Caki2 (cell line): ENCODE results near the gene KYAT1. TPM values are rescaled to one million over a fixed set of nuclear protein-coding genes. Genes with fewer than 3 reads are reported as not detected.

Experiments used
- DNase-seq: peaks from one replicate; pipeline ENCODE4 v3.0.0-alpha.2; 2015; ENCODE audit warnings: low read depth
- in situ Hi-C: cut with HindIII; loops from 2 replicates; pipeline ENCODE4 v1.10.0; 2016; ENCODE audit warnings: low sequenced_read_pairs, low pct_unique_long_range_greater_than_20kb, mixed read lengths
- total RNA-seq: library from RNA; depleted of rRNA; stranded (reverse); fragments of >200 nt; shearing (Covaris generic); gene quantifications from 2 replicates; pipeline ENCODE4 v1.2.3, GENCODE V29; 2014; ENCODE audit warnings: low replicate concordance

Gene KYAT1
- total RNA-seq, 1 experiment from 2014 or later, result 11.2 TPM

DNA sequence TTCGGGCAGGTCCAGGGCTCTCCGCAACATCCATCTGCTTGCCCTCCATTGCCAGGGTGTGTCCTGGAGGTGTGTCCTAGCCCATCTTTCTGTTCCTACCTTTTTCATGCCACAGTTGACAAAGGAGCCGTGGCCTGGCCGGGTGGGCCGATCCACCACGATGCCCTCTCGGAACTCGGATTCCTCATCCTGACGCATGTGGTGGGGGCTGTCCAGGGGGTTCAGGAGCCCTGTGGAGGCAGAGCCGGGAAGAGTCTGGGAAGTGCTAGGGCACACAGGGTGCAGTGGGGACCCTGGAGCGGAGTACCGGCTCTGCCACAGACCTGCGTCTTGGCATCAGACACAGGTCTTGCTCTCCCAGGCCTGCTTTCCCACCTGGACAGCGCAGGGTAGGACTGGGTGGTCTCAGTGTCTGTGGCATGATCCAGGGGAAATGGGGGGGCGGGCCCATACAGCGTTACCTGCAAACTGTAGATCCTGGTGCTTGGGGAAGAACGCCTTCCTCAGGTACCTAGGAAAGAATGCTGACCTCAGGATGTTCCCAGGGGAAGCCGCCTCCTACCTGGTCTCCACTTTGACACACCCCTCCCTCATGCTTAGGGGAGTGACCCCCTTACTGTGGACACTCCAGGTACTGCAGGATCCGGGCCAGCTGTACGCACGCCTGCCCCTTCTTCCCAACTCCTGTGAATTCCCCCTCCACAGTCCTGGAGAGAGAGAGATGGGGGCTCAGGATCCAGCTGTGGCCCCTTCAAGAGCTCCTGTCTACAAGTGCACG is 55.6 kb downstream of the KYAT1 start:
- in situ Hi-C loops, result no loop called here

GRCh38 chr9:128824911-128825310 is 56.8 kb downstream of the KYAT1 start:
- in situ Hi-C loops, result no loop called here
- DNase-seq, result no peak

More for the DNA sequence above, 55.6 kb downstream of the KYAT1 start:
- DNase-seq, result no peak

- no peak for DNase-seq
- in situ Hi-C loops, result no loop called here
Observed at GRCh38 chr9:128823903-128824406, 57.8 kb downstream of the KYAT1 start.

- in situ Hi-C loops, result no loop called here
- no peak for DNase-seq
Observed at GRCh38 chr9:128823362-128823902, 58.3 kb downstream of the KYAT1 start.

- in situ Hi-C loops, result no loop called here
Observed at GRCh38 chr9:128822407-128823042, 59.2 kb downstream of the KYAT1 start.

DNA sequence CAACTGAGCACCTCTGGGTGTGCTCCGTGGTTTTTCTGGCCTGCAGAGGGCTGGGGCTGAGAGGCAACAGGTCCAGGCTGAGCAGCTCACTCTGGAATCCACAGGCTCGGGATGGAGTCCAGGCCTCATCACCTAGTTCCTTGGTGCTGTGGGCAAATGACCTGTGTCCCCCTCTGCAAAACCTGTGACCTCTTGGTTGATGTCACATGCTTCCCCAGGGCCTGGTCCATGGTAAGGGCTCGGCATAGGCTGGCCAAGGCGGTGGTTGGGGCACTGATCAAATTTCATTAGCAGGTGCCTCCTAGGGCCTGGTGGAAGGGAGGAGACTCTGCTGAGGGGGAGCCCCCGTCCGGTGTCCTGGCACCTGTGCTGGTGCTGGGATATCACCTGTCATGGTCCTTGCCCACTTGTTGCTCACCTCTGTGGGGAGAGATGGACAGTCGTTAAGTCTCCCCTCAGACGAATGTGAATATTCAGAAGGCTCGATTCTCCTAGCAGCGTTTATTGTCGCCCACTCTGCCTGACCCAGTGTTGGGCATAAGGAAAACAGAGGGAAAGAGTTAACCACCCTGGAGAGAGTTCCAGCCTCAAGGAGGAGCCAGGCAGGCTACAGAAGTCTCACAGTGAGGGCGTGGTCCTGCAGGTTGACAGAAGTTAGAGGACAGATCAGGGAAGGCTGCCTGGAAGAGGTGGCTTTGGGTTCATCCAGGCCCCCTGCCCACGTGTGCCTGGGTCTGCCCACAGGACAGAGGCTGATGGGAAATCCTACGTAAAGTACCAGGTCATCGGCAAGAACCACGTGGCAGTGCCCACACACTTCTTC is 60.0 kb downstream of the KYAT1 start:
- in situ Hi-C loops, result no loop called here
- DNase-seq, result no peak

More at GRCh38 chr9:128822407-128823042, 59.2 kb downstream of the KYAT1 start:
- DNase-seq, result no peak

GRCh38 chr9:128820665-128821583 is 60.8 kb downstream of the KYAT1 start:
- DNase-seq, result no peak
- in situ Hi-C loops, result no loop called here

- in situ Hi-C loops, result no loop called here
Observed at GRCh38 chr9:128819716-128820664, 61.8 kb downstream of the KYAT1 start.

DNA sequence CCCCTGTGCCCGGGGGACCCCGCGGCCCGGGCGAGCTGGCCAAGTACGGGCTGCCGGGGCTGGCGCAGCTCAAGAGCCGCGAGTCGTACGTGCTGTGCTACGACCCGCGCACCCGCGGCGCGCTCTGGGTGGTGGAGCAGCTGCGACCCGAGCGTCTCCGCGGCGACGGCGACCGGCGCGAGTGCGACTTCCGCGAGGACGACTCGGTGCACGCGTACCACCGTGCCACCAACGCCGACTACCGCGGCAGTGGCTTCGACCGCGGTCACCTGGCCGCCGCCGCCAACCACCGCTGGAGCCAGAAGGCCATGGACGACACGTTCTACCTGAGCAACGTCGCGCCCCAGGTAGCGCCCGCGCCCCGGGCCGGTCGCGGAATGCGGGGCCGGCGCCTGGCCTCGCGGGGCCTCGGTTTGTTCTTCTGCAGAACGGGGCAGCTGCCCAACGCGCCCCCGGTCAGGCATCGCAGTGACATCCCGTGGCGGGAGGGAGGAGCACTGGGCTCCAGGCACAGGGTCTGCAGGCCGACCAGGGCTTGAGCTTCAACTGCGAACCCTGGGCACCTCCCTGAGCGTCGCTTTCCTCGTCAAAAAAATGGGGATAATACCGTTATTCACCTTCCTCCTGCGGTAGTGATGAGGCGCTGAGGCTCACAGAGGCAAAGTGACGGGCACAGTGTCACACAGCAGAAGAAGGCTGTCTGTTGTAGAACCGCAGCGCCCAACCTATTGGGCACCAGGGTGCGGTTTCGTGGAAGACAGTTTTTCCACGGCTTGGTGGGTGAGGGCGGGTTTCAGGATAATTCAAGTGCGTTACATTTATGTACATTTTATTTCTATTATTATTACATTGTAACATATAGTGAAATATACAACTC is 62.7 kb downstream of the KYAT1 start:
- in situ Hi-C loops, result no loop called here
- DNase-seq, result peak; percentile 30

More at GRCh38 chr9:128819716-128820664, 61.8 kb downstream of the KYAT1 start:
- DNase-seq, result no peak

DNA sequence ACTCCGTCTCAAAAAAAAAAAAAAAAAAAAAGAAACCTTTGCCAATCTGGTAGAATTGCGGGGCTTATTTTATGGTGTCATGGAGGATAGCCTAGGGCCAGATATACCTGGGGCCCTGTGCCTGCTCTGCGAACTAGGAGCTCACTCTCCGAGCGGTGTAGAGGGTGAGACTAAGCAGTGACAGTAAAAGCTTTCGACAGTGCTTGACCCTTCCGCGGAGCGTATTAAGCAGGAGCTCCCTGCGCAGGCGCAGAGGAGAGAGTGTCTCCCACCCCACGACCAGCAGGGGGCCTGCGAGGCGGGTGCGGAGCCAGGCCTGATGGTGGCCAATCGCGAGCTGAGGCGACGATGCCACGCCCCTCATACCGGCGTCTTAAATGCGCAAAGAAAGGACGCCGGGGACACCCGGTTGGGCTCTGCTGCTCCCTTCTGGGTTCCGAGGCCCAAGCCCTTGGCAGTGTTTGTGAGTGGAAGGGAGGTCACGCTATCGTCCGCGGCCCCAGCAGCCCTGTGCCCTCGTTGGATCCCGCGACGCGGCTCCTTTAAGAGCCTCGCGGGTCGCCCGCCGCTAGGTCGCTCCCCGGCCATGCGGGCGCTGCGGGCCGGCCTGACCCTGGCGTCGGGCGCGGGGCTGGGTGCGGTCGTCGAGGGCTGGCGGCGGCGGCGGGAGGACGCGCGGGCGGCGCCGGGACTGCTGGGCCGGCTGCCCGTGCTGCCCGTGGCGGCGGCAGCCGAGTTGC is 63.5 kb downstream of the KYAT1 start, which contains the start of gene ENDOG:
TSS of gene ENDOG (plus strand) at position 402 of the 740 bp plus-strand sequence. CDS start at position 587, 185 bp downstream.
- in situ Hi-C loops, result no loop called here
- DNase-seq, result peak; percentile 94

DNA sequence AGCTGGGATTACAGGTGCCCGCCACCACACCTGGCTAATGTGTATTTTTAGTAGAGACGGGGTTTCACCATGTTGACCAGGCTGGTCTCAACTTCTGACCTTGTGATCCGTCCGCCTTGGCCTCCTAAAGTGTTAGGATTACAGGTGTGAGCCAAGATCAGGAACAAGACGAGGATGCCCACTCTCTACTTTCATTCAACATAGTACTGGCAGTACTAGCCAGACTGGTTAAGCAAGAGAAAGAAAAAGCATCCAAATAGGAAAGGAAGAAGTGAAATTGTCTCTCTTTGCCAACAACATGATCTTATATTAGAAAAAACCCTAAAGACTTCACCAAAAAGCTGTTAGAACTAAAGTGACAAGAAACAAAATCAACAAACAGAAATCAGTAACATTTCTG is 70.9 kb downstream of the KYAT1 start:
- in situ Hi-C loops, result no loop called here
- no peak for DNase-seq

- in situ Hi-C loops, result no loop called here
Observed at GRCh38 chr9:128809831-128810230, 71.9 kb downstream of the KYAT1 start.

DNA sequence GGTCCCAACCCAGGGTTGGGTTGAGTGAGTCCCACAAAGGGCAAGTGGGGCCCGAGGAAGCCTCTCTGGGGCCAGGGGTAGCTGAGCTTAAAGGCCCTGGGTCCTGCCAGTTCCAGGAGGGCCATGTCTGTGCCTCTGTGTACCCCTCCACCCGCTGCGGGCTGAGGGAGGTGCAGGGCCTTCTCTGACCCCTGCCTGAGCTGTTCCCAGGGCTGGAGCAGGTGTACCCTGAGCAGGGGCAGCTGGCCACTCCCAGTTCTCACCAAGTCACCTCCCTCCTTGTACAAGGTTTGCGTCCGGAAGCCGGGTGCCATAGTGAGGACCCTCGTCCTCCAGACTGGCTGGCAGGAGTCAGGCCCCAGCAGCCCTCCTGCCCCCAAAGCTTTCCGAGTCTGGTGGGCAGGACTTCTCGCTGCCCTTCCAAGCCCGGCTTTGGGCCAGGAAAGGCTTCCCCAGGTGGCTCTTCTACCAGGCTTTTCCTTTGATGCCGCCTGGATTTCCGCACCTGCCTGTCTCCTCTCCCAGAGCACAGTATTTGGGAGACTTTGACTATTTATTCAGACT is 72.6 kb downstream of the KYAT1 start:
- in situ Hi-C loops, result no loop called here
- DNase-seq, result no peak

More at GRCh38 chr9:128809831-128810230, 71.9 kb downstream of the KYAT1 start:
- DNase-seq, result no peak

DNA sequence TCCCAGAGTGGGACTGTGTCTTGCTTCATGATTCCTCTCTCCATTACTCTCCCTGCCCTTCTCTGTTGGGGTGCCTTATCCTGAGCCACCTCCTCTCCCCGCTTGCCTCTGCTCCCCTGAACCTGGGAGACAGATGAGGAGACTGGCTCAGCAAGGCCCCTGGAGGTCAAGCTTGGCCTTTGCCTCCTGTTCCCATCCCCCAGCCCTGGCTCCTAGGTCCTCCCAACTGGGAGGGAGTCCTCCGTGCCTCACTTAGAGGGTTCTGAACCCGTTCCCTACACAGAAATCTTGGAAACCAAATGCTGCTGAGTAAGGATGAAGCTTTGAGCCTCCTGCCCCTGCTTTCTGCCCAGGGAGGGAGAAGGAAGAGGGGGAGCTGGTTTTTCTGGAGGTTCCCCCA is 73.2 kb downstream of the KYAT1 start:
- in situ Hi-C loops, result no loop called here
- no peak for DNase-seq

DNA sequence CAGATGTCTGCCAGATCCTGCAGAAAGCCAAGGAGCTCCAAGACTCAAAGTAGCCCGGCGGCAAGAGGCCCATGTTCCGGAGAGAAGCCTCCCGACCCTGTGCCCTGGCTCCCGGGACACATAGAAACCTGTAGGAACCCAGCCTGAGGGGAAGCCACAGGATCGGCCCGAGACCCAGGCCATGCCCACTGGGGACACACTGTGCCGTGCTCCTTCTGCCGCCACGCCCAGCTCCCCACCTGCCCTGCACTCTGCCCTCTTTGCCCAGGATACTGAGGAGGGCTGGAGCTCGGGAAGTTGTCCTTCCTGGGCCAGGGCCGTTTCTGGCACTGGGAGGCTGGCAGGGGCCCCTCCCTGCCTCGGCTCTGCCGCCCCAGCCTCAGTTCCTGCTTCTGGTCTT is 73.9 kb downstream of the KYAT1 start:
- no peak for DNase-seq
- in situ Hi-C loops, result no loop called here
